Esophagus (tissue), 2 donors: ENCODE measurements around the gene MCEE. TPM values are rescaled to one million over a fixed set of nuclear protein-coding genes. Genes with fewer than 3 reads are reported as not detected.
"Not testable (repeated sequence)": the region's sequence is repeated elsewhere in the genome, so short reads cannot be mapped to it uniquely, and the experiment has no call there.

ENCODE experiments used
- H3K27ac ChIP-seq, 2 donors: one replicate each; pipeline ENCODE4 v1.5.1; 2013; ENCODE audit warnings: low read depth in 2 of 2, mild to moderate bottlenecking in 2 of 2, inconsistent platforms in 1 of 2, low read length in 1 of 2, moderate library complexity in 1 of 2
- H3K27me3 ChIP-seq, 2 donors: one replicate each; pipeline ENCODE4 v1.6.1; 2013; ENCODE audit warnings: low read length in 2 of 2, control low read depth in 1 of 2, mild to moderate bottlenecking in 1 of 2; ENCODE audit not compliant: insufficient read depth in 2 of 2, control insufficient read depth in 1 of 2
- H3K36me3 ChIP-seq, 2 donors: one replicate each; pipeline ENCODE4 v1.6.1; 2013; ENCODE audit warnings: low read length in 1 of 2; ENCODE audit not compliant: control insufficient read depth in 2 of 2, insufficient read depth in 2 of 2
- H3K4me1 ChIP-seq, 2 donors: one replicate each; pipeline ENCODE4 v1.6.1; 2013; ENCODE audit warnings: low read length in 1 of 2; ENCODE audit not compliant: control insufficient read depth in 2 of 2, insufficient read depth in 2 of 2
- H3K4me3 ChIP-seq, 2 donors: one replicate each; pipeline ENCODE4 v1.5.1; 2013; ENCODE audit warnings: low read length in 2 of 2, mild to moderate bottlenecking in 2 of 2, low read depth in 1 of 2, moderate library complexity in 1 of 2
- H3K9me3 ChIP-seq, 2 donors: one replicate each; pipeline ENCODE4 v1.6.1; 2013; ENCODE audit warnings: mild to moderate bottlenecking in 2 of 2, low read depth in 1 of 2, low read length in 1 of 2, moderate library complexity in 1 of 2; ENCODE audit not compliant: control insufficient read depth in 2 of 2, insufficient read depth in 1 of 2
- WGBS, 2 donors: extraction: QIAGEN DNeasy Blood & Tissue Kit; methylation state at CpG; one replicate each; pipeline ENCODE4 v1.1.7; 2013; 5-methylcytosine and 5-hydroxymethylcytosine counted together
- polyA plus RNA-seq, 2 donors: library from polyadenylated mRNA; stranded (reverse); fragments of 200-250 nt; gene quantifications; one replicate each; pipeline ENCODE4 v1.2.3, GENCODE V29; 2013
- donor health status: healthy with polysubstance abuse.
- donor health status: Bipolar disorder and iron deficiency.

Gene MCEE
- polyA plus RNA-seq, 2 donors: 37.0 to 41.2 TPM

DNA sequence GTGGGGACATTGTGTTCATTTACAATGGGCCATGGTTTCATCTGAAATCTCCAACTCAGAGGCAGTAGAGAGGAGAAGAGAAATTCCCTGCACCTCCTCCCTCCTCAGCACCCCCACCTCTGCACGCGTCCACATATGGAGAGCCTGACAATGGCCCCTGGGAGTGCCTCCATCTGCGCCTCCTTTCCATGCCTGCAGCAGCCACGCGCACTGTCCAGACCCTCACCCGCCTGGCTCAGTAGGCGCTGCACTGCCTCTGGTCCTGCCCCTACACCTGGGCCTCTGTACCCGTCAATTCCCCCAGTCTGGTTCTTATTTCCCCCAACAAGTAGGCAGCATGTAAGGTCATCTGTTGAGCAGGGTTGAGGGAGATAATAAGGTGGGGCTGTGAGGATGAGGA, 24.2 kb upstream of the MCEE start:
- WGBS, 2 donors: 81 to 82% methylated on average over 8 of the region's 8 CpGs
- no peaks in the 10 kb centered on the region for H3K27me3 ChIP-seq
- no peaks in the 10 kb centered on the region for H3K9me3 ChIP-seq
- peaks cover 3 to 8% of the 10 kb centered on the region in 2 donors for H3K36me3 ChIP-seq
- peaks cover 6 to 10% of the 10 kb centered on the region in 2 donors for H3K4me1 ChIP-seq
- no peak overlapping the region for H3K4me3 ChIP-seq
- H3K27ac ChIP-seq: no peak overlapping the region

GRCh38 chr2:71153585-71154224, 23.7 kb upstream of the MCEE start:
- WGBS, 2 donors: 70 to 71% methylated on average over 11 of the region's 11 CpGs
- peaks cover 6 to 10% of the 10 kb centered on the region in 2 donors for H3K4me1 ChIP-seq

GRCh38 chr2:71151620-71152019, 21.6 kb upstream of the MCEE start:
- peaks cover 10 to 15% of the 10 kb centered on the region in 2 donors for H3K36me3 ChIP-seq
- H3K27ac ChIP-seq: no peak overlapping the region
- peaks cover 6% of the 10 kb centered on the region in 2 donors for H3K4me1 ChIP-seq
- WGBS, 2 donors: 71 to 95% methylated on average over 1 of the region's 1 CpG
- H3K9me3 ChIP-seq: no peaks in the 10 kb centered on the region
- no peaks in the 10 kb centered on the region for H3K27me3 ChIP-seq
- H3K4me3 ChIP-seq: no peak overlapping the region

More at GRCh38 chr2:71153585-71154224, 23.7 kb upstream of the MCEE start:
- Histone ChIP-seq H3K4me3 (no peak overlapping the region), H3K27ac (no peak overlapping the region), H3K36me3 (peaks cover 6 to 12% of the 10 kb centered on the region in 2 donors), H3K27me3 (no peaks in the 10 kb centered on the region), H3K9me3 (no peaks in the 10 kb centered on the region)

DNA sequence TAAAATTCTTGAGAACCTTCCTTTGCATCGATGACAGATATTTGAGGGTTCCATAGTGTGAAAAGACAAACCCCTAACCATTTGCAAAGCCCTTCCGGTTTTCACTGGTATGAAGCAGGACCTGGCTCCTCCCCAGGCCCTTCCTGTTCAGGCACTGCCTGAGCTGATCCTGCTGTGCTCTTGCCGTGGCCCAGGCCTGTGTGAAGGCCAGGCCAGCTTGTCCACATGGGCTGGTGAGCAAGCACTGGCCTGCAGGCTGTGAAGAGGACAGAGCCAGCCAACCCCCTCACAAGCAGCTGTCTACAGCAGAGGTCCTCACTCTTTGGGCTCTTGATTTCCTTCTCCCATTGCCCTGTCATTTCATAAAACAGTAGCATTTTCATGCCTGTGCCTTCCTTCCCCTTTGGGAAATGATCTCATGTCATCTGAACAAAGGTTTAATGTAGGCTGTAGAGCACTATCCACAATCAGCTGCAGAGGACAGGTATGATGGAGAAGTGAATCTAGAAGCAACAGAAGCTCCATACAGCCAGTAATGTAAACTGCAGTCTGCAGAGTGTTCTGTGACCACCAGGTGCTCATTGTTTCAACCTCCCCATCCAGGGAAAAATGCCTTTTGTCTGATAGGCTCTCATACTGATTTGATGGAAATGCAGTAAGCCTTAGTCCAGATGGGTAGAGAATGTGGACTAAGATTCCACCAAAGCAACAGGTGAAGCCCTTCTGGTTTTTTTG, 20.2 kb upstream of the MCEE start:
- Histone ChIP-seq H3K4me1 (peaks cover 3 to 6% of the 10 kb centered on the region in 2 donors), H3K27me3 (no peaks in the 10 kb centered on the region), H3K4me3 (no peak overlapping the region), H3K36me3 (peaks cover 17 to 20% of the 10 kb centered on the region in 2 donors), H3K27ac (no peak overlapping the region), H3K9me3 (peaks cover 0 to 2% of the 10 kb centered on the region in 2 donors)
- 46 to 49% methylated on average over 3 of the region's 3 CpGs for WGBS, 2 donors

DNA sequence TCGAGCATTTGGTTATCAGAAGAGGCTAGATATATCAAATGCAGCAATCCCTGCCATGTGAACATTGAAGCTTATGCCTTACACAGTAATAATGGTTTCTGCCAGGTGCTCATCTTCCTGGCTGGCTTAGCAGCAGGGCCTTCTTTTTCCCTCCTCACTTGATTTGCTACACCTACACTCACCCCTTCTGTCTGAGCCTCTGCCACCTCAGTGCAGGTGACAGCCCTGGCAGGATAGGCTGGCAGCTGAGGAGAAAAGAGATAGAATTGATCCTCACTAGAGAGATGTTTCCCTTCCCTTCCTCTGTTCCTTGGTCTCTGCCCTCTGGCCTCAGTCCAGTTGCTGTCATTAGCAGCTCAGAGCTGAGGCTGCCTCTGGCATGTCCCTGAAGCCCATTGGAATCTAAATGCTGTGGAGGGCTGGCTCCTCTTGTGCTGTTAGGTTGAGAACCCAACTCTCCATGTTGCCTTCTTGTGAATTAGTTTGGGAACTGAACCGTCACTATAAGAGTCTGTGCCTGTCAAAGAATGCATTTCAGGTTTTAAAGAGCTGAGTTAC, 18.6 kb upstream of the MCEE start:
- Histone ChIP-seq H3K4me3 (no peak overlapping the region), H3K9me3 (peaks cover 0 to 2% of the 10 kb centered on the region in 2 donors), H3K36me3 (peaks cover 27 to 29% of the 10 kb centered on the region in 2 donors), H3K4me1 (peaks cover 3 to 6% of the 10 kb centered on the region in 2 donors), H3K27ac (no peak overlapping the region), H3K27me3 (no peaks in the 10 kb centered on the region)
- 61 to 78% methylated on average over 2 of the region's 2 CpGs for WGBS, 2 donors

GRCh38 chr2:71143782-71144181, 13.8 kb upstream of the MCEE start:
- peaks cover 31% of the 10 kb centered on the region in 2 donors for H3K36me3 ChIP-seq
- peaks cover 0 to 2% of the 10 kb centered on the region in 2 donors for H3K9me3 ChIP-seq
- H3K27ac ChIP-seq: no peak overlapping the region
- no peaks in the 10 kb centered on the region for H3K4me1 ChIP-seq
- H3K27me3 ChIP-seq: no peaks in the 10 kb centered on the region
- 84 to 92% methylated on average over 3 of the region's 3 CpGs for WGBS, 2 donors
- H3K4me3 ChIP-seq: no peak overlapping the region

DNA sequence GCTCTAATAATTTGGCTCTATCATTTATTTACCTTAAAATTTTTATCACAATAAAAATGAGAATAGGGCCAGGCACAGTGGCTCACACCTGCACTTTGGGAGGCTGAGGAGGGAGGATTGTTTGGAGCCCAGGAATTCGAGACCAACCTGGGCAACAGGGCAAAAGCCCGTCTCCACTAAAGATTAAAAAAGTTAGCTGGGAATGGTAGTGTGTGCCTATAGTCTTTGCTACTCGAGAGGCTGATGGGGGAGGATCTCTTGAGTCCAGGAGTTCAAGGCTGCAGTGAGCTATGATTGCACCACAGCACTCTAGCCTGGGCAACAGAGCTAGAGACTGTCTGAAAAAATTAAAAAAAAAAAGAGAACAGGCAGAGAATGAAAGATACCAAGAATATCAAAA, 6.1 kb upstream of the MCEE start:
- H3K27ac ChIP-seq: no peak overlapping the region
- H3K27me3 ChIP-seq: no peaks in the 10 kb centered on the region
- H3K4me1 ChIP-seq: peaks cover 0 to 3% of the 10 kb centered on the region in 2 donors
- no peaks in the 10 kb centered on the region for H3K9me3 ChIP-seq
- no peak overlapping the region for H3K4me3 ChIP-seq
- 87 to 94% methylated on average over 3 of the region's 3 CpGs for WGBS, 2 donors
- H3K36me3 ChIP-seq: peaks cover 9 to 11% of the 10 kb centered on the region in 2 donors

GRCh38 chr2:71133603-71134002, 3.6 kb upstream of the MCEE start:
- Histone ChIP-seq H3K27me3 (no peaks in the 10 kb centered on the region), H3K9me3 (no peaks in the 10 kb centered on the region), H3K36me3 (peaks cover 0 to 2% of the 10 kb centered on the region in 2 donors), H3K4me3 (no peak overlapping the region), H3K27ac (no peak overlapping the region), H3K4me1 (peaks cover 0 to 3% of the 10 kb centered on the region in 2 donors)

- H3K27ac ChIP-seq, H3K4me1 ChIP-seq, H3K9me3 ChIP-seq, H3K27me3 ChIP-seq, H3K36me3 ChIP-seq: not testable (repeated sequence)
- WGBS, 2 donors: 45 to 52% methylated on average over 7 of the region's 7 CpGs
- H3K4me3 ChIP-seq: peak overlapping the region; percentile 19 to 78
Measured at GRCh38 chr2:71131387-71132166, 1.5 kb upstream of the MCEE start.
